ENCODE results near the gene ACOX2. TPM values are rescaled to one million over a fixed set of nuclear protein-coding genes. Genes with fewer than 3 reads are reported as not detected.

The ACOX2 gene
- total RNA-seq, 1 experiment from 2014 or later: 0.85 TPM

- no peak overlapping the region for H3K4me3 Mint-ChIP-seq
- H3K36me3 Mint-ChIP-seq (ENCODE audit: insufficient read depth in 1 of 3, low read depth in 3 of 3): peaks cover 0 to 7% (median 0%) of the 10 kb centered on the region in 3 experiments; a peak in 3 of 7 replicates
Measured at GRCh38 chr3:58567251-58567515, 30.2 kb upstream of the ACOX2 start.

More at GRCh38 chr3:58567251-58567515, 30.2 kb upstream of the ACOX2 start:
- Histone ChIP-seq H3K4me2 (ENCODE audit: insufficient read depth, insufficient read length, low read length) (no peak overlapping the region), H2BK5ac (ENCODE audit: insufficient read length, low read length) (no peak overlapping the region), H2BK15ac (ENCODE audit: low read depth, low read length) (no peak overlapping the region), H3K79me2 (ENCODE audit: insufficient read depth, low read length) (no peaks in the 10 kb centered on the region), H3K14ac (ENCODE audit: insufficient read depth, low read length) (no peak overlapping the region), H2BK20ac (ENCODE audit: low read depth, low read length, poor library complexity, severe bottlenecking) (no peak overlapping the region), H4K20me1 (ENCODE audit: control insufficient read depth, insufficient read depth, insufficient read length) (no peaks in the 10 kb centered on the region), H2AFZ (ENCODE audit: low read length) (no peak overlapping the region), H3T11ph (ENCODE audit: low read length) (no peak overlapping the region), H2BK12ac (ENCODE audit: insufficient read length, low read depth, low read length) (no peak overlapping the region), H4K8ac (replicated peaks; ENCODE audit: insufficient read length, low read depth, low read length) (no peak overlapping the region), H3K79me1 (ENCODE audit: insufficient read depth, low read depth, low read length, poor library complexity, severe bottlenecking) (no peaks in the 10 kb centered on the region), H3K4me1 (ENCODE audit: insufficient read depth, low read length) (peaks cover 9% of the 10 kb centered on the region; the same call in 1 of the 2 replicates), H3K27ac (ENCODE audit: insufficient read length, low read depth, low read length) (no peak overlapping the region), H4K91ac (ENCODE audit: insufficient read length, low read depth, low read length) (no peak overlapping the region), H2AK5ac (ENCODE audit: insufficient read length, low read length) (no peak overlapping the region), H2BK120ac (ENCODE audit: low read depth, low read length, poor library complexity, severe bottlenecking) (no peak overlapping the region), H3K18ac (ENCODE audit: insufficient read length, low read depth, low read length) (no peak overlapping the region), H3K4ac (ENCODE audit: low read depth, low read length) (no peak overlapping the region), H3K9me3 (ENCODE audit: control insufficient read depth, low read depth, low read length) (no peaks in the 10 kb centered on the region), H3K23me2 (ENCODE audit: insufficient read length, low read depth, low read length, poor library complexity, severe bottlenecking) (no peaks in the 10 kb centered on the region), H4K5ac (ENCODE audit: insufficient read length, low read depth, low read length) (no peak overlapping the region), H3K27me3 (ENCODE audit: insufficient read depth, low read length) (no peaks in the 10 kb centered on the region), H3K56ac (ENCODE audit: insufficient read length, low read depth, low read length) (no peak overlapping the region), H3K9ac (ENCODE audit: extremely low read depth, insufficient read length, low read length) (no peak overlapping the region), H3K23ac (ENCODE audit: insufficient read length, low read depth, low read length) (no peak overlapping the region)
- WGBS (ENCODE audit: extremely low coverage, insufficient read length, low lambda C conversion rate): no CpG with 5 or more reads among the region's 7 CpGs
- H3K4me1 Mint-ChIP-seq: peaks cover 29 to 33% of the 10 kb centered on the region in 2 experiments
- H3K9me3 Mint-ChIP-seq: peaks cover 4 to 11% of the 10 kb centered on the region in 2 experiments
- DNase-seq: no peak
- H3K27ac Mint-ChIP-seq: peak overlapping the region in 1 of 3 experiments; percentile 74; a peak in 1 of 7 replicates
- TF ChIP-seq CTCF (conservative IDR thresholded peaks at IDR 0.05): no peak
- H3K27me3 Mint-ChIP-seq (ENCODE audit: low read depth): peaks cover 7% of the 10 kb centered on the region; the same call in 1 of the 2 replicates
